GM12892 (cell line): Measurements from ENCODE around the gene MDM1.

Experiments used
- POLR2A ChIP-seq: IDR thresholded peaks from 2 replicates; pipeline ENCODE4 v1.6.1; 2011; ENCODE audit warnings: low read depth, low read length, control low read depth
- POLR2AphosphoS5 ChIP-seq: IDR thresholded peaks from 2 replicates; pipeline ENCODE4 v1.6.1; 2011; ENCODE audit warnings: low read depth, low read length, control low read depth
- TAF1 ChIP-seq: IDR thresholded peaks from 2 replicates; pipeline ENCODE4 v1.6.1; 2011; ENCODE audit warnings: low read depth, mild to moderate bottlenecking, control low read depth, low read length, borderline replicate concordance

- TF ChIP-seq POLR2AphosphoS5 = no peak
- no peak for TF ChIP-seq POLR2A
- TF ChIP-seq TAF1 = no peak
Measured at GRCh38 chr12:68310370-68310769, 21.8 kb downstream of the MDM1 start.
